NCI-H1436 treated with DMSO at 0.1 percent for 48 hours (cell line): ENCODE data around the gene KLHL5.
"Not testable (repeated sequence)": the region's sequence is repeated elsewhere in the genome, so short reads cannot be mapped to it uniquely, and the experiment has no call there.

Experiments used
- DNase-seq: peaks from one replicate; lab custom pipeline; 2025; lab: John Stamatoyannopoulos, UW

The KLHL5 gene

DNA sequence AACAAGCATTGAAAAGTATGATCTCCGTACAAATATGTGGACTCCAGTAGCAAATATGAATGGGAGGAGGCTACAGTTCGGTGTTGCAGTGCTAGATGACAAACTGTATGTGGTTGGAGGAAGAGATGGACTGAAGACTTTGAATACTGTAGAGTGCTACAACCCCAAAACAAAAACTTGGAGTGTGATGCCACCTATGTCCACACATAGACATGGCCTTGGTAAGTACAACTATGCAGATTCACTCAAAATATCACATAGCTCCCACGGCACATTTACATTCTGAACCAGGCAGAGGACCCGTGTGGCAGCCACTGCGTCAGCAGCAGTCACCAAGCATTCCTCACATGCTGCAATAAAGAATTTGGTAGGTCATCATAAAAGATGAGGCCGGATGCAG lies 41.3 kb downstream of the KLHL5 start:
- no peak for DNase-seq

GRCh38 chr4:39104255-39104654 lies 42.2 kb downstream of the KLHL5 start:
- DNase-seq: no peak

- DNase-seq: no peak
These were observed 44.0 kb downstream of the KLHL5 start for GRCh38 chr4:39106011-39106410.

GRCh38 chr4:39114436-39114835 lies 52.4 kb downstream of the KLHL5 start:
- DNase-seq: no peak

DNA sequence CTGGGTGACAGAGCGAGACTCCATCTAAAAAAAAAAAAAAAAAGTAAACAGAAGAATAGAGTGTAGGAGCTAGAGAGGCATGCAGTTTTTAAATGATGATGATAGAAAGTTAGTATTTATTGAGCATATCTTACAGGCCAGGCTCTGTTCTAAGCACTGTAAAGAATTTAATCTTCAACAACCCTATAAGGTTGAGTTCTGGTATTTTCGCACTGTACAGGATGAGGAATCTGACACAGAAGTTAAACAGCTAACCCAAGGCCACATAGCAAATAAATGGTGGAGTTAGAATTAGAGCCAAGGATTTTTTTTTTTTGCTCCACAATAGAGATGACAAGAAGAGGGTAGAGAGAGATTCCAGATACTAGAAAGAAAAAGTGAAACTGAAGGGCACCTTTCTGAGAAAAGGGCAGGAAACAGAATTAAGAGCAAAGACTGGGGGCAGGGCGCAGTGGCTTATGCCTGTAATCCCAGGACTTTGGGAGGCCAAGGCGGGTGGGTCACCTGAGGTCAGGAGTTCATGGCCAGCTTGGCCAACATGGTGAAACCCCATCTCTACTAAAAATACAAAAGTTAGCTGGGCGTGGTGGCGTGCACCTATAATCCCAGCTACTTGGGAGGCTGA lies 56.1 kb downstream of the KLHL5 start:
- DNase-seq: no peak

DNA sequence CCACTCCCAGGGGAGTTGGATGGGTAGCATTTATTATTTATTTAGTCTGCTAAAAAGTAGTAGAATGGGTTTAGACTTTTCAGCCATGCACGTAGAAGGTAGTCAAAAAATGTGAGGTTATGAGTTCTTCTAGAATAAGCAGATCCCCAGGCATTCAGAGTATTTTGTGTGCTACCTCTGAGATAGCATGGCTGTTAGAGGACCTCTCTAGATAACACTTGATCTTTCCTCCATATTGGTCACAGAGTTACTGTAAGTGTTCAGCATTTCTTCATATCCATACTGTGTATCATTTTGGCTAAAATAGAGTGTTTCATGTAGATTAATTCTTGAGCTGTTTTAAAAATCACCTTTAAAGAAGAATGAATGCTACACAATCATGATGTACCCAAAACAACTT lies 58.4 kb downstream of the KLHL5 start:
- DNase-seq: no peak

- no peak for DNase-seq
These were observed 63.0 kb downstream of the KLHL5 start for GRCh38 chr4:39124885-39125599.

DNA sequence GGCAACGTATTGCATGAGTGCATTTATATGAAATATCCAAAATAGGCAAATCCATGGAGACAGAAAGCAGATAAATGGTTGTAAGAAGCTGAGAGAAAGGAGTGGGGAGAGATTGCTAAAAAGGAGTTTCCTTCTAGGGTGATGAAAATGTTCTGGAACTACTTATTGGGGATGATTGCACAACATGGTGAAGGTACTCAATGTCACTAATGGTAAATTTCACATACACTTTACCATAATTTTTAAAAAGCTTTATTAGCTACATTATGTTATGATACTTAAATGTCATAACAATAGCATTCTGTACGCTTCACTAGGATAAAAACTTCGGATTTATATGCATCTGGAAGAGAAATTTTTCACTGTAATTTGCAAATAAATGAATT lies 63.6 kb downstream of the KLHL5 start:
- no peak for DNase-seq

GRCh38 chr4:39126256-39127095 lies 64.4 kb downstream of the KLHL5 start:
- DNase-seq: no peak

GRCh38 chr4:39133623-39134022 lies 71.6 kb downstream of the KLHL5 start:
- DNase-seq: no peak

DNA sequence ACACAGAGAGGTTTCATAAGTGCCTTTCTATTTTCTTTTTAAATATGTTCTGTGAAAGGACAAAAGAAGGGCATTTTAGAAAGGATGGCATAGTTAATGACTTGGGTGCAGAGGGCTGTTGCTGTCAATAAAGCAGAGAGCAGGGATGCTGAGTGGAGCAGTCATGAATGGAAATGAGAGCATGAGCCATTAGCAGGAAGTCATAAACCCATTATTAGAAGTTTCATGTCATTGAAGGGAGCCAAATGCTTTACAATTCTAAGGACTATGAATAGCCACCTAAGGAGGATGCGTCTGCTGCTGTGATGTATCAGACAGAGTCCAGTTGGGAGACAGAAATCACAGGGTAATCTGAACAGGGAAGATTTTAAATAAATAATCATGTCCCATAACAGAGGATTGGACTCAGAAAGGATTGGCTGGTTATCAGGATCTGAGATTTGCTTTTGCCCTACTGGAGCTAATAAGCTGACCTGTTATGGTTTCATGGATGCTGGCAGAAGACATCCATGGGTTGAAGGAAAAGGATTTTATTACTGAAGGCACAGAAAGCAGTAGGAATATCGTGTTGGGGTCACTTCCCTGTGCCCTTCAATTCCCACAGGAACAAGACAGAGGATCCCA lies 72.8 kb downstream of the KLHL5 start:
- peak; percentile 1 for DNase-seq

DNA sequence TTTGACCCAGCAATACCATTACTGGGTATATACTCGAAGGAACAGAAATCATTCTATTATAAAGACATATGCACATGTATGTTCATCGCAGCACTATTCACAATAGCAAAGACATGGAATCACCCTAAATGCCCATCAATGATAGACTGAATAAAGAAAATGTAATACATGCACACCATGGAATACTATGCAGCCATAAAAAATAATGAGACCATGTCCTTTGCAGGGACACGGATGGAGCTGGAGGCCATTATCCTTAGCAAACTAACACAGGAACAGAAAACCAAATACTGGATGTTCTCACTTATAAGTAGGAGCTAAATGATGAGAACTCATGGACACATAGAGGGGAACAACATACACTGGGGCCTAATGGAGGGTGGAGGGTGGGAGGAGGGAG lies 76.2 kb downstream of the KLHL5 start:
- DNase-seq: not testable (repeated sequence)

- DNase-seq: no peak
These were observed 84.2 kb downstream of the KLHL5 start for GRCh38 chr4:39146211-39146610.

DNA sequence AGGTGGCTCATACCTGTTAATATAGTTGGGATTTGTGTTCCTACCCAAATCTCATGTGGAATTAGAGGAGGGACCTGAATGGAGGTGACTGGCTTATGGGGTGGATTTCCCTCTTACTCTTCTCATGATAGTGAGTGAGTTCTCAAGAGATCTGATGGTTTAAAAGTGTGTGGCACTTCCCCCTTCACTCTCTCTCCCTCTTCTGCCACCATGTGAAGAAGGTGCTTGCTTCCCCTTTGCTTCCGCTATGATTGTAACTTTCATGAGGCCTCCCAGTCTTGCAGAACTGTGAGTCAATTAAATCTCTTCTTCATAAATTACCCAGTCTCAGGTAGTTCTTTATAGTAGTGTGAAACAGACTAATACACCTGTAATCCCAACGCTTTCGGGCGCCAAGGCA lies 92.0 kb downstream of the KLHL5 start:
- DNase-seq: no peak

DNA sequence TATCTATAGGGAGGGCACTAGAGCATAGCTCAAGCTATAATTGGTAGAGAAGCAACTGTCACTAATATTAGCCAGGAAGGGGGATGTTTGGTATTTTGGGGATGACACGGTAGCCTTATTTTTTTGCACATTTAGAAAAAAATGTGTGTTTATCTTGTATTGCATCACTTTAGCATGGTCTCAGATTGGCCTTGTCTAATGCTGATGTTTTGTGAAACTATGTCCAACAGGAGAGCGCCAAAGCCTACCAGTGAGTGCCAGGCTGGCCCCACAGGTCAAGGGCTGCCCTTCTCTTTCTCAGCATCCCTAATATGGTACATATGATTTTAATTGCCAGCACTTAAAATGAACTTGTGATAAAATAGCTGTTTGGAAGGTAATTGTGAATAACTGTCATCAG lies 95.5 kb downstream of the KLHL5 start:
- DNase-seq: no peak

GRCh38 chr4:39166177-39166576 lies 104.1 kb downstream of the KLHL5 start:
- DNase-seq: no peak

DNA sequence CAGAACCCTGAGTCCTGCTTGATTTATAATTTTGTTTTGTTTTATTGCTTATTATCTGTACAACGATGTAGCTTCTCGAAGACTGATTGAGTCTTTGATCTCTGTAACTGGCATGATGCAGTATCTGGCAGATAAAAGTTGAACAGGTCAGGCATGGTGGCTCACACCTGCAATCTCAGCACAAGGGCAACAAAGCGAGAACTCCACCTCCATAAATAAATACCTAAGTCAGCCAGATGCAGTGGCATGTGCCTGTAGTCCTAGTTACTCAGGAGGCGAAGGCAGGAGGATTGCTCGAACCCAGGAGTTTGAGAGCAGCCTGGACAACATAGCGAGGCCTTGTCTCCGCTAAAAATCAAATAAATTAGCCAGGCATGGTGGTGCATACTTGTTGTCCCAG lies 104.6 kb downstream of the KLHL5 start:
- DNase-seq: no peak

- no peak for DNase-seq
These were observed 107.4 kb downstream of the KLHL5 start for GRCh38 chr4:39169426-39169825.

DNA sequence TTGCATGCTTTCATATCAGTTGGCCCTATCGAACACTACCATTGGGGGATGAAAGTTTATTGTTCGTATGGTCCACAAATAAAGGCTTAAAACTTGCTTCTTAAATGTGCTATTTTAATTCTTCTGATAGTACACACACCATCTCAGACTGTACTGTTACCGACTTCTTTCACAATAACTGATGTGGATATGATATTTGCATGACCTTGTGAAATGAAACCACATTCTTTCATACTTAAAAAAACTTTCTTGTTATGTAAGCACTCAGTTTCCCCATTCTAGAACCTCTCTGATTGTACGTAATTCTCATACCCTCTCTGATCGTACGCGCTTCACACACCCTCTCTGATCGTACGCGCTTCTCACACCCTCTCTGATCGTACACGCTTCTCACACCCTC lies 108.3 kb downstream of the KLHL5 start:
- DNase-seq: no peak
